HEK293 (cell line): ENCODE data around the gene EEF1AKMT2.

Experiments
- ZBTB1 ChIP-seq: fragments of 450-650 bp; formaldehyde crosslinking; IDR thresholded peaks from 2 replicates; pipeline ENCODE4 v1.5.1; 2016; ENCODE audit warnings: missing biosample characterization, missing genetic modification characterization
- ZNF132 ChIP-seq: fragments of 450-650 bp; formaldehyde crosslinking; IDR thresholded peaks from 2 replicates; pipeline ENCODE4 v1.5.1; 2017; ENCODE audit warnings: missing biosample characterization, missing genetic modification characterization, borderline replicate concordance
- ZNF621 ChIP-seq: fragments of 450-650 bp; formaldehyde crosslinking; IDR thresholded peaks from 2 replicates; pipeline ENCODE4 v1.5.1; 2017; ENCODE audit warnings: missing biosample characterization, missing genetic modification characterization
- ZNF629 ChIP-seq: fragments of 450-650 bp; formaldehyde crosslinking; IDR thresholded peaks from 2 replicates; pipeline ENCODE4 v1.5.1; 2017; ENCODE audit warnings: missing biosample characterization, missing genetic modification characterization
- ZNF639 ChIP-seq: fragments of 450-650 bp; formaldehyde crosslinking; IDR thresholded peaks from 2 replicates; pipeline ENCODE4 v1.5.1; 2016; ENCODE audit warnings: missing biosample characterization, missing genetic modification characterization
- TF ChIP-seq, protein P1 (sequence below): fragments of 450-650 bp; formaldehyde crosslinking; IDR thresholded peaks from 2 replicates; pipeline ENCODE4 v1.5.1; 2016; ENCODE audit warnings: missing biosample characterization, missing genetic modification characterization

DNA sequence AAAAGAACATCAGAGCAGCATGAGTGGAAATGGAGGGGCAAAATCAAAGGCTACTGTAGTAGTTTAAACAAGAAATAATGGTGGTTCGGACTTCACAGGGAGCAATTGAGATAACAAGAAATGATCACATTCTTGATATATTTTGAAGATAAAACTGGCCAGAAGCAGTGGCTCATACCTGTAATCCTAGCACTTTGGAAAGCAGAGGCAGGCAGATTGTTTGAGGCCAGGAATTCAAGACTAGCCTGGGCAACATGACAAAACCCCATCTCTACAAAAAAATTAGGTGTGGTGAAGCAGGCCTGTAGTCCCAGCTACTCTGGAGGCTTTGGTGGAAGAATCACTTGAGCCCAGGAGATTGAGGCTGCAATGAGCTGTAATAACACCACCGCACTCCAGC, 22.9 kb downstream of the EEF1AKMT2 start:
- TF ChIP-seq ZNF621 (tag by site-specific recombination) (no peak), ZNF639 (tag by site-specific recombination) (no peak), ZNF629 (no peak), ZNF132 (tag by site-specific recombination) (no peak), ZBTB1 (tag by site-specific recombination) (no peak)
- TF ChIP-seq, protein P1, sequence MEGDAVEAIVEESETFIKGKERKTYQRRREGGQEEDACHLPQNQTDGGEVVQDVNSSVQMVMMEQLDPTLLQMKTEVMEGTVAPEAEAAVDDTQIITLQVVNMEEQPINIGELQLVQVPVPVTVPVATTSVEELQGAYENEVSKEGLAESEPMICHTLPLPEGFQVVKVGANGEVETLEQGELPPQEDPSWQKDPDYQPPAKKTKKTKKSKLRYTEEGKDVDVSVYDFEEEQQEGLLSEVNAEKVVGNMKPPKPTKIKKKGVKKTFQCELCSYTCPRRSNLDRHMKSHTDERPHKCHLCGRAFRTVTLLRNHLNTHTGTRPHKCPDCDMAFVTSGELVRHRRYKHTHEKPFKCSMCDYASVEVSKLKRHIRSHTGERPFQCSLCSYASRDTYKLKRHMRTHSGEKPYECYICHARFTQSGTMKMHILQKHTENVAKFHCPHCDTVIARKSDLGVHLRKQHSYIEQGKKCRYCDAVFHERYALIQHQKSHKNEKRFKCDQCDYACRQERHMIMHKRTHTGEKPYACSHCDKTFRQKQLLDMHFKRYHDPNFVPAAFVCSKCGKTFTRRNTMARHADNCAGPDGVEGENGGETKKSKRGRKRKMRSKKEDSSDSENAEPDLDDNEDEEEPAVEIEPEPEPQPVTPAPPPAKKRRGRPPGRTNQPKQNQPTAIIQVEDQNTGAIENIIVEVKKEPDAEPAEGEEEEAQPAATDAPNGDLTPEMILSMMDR (tag by site-specific recombination) = no peak
